ENCODE data around the gene PALMD.

DNA sequence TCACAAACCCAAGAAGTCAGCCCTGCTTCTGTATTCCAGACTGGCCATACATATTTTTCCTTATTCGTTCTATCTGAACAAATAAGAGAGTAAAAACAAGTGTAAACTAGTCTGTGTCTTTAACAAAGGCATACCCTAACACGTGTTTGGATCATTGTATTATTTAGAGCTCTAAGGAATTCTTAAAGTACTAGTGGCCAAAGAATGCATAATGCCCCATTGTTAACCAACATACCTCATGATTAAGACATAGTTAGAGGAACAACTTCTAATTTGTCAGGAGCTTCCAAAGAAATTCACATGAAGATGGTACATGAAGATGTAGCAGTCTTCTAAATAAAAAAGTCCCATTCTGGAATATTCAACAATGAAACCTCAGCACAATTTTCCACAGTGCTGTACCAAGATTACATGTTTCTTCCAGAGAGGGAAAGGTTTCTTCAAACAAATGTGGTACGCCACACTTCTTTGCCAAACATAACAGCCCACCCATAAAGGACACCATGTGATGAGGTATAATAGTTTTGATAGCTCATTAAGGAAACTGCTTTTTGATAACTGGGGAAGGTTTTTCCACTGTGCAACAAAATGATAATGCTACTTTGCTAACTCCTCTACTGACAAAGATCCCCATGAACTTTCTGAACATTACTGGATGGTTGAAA, 5.0 kb downstream of the PALMD start:
- TF ChIP-seq, protein P1, sequence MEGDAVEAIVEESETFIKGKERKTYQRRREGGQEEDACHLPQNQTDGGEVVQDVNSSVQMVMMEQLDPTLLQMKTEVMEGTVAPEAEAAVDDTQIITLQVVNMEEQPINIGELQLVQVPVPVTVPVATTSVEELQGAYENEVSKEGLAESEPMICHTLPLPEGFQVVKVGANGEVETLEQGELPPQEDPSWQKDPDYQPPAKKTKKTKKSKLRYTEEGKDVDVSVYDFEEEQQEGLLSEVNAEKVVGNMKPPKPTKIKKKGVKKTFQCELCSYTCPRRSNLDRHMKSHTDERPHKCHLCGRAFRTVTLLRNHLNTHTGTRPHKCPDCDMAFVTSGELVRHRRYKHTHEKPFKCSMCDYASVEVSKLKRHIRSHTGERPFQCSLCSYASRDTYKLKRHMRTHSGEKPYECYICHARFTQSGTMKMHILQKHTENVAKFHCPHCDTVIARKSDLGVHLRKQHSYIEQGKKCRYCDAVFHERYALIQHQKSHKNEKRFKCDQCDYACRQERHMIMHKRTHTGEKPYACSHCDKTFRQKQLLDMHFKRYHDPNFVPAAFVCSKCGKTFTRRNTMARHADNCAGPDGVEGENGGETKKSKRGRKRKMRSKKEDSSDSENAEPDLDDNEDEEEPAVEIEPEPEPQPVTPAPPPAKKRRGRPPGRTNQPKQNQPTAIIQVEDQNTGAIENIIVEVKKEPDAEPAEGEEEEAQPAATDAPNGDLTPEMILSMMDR (IDR thresholded peaks at IDR 0.05): no peak
- TF ChIP-seq POLR2A (IDR thresholded peaks at IDR 0.05): no peak
